ENCODE results near the gene IPO8.

- TF ChIP-seq POLR2A (IDR thresholded peaks at IDR 0.05; ENCODE audit: low read depth, low read length), result no peak
- TF ChIP-seq POLR2AphosphoS5 (IDR thresholded peaks at IDR 0.05; ENCODE audit: low read depth, low read length), result no peak
- TF ChIP-seq TAF1 (IDR thresholded peaks at IDR 0.05; ENCODE audit: low read depth, low read length), result no peak
- no peak for TF ChIP-seq SPI1 (IDR thresholded peaks at IDR 0.05; ENCODE audit: low read depth, low read length)
Observed at GRCh38 chr12:30691122-30691879, 4.4 kb downstream of the IPO8 start.

Data from GM12891 (cell line).